NCI-H524 treated with DMSO at 0.1 percent for 48 hours (cell line): ENCODE measurements around the gene DIO3.
A peak's percentile ranks its signal among the peaks of the same experiment; 100 is the strongest.

Experiments
- DNase-seq: peaks from one replicate; lab custom pipeline; 2025; lab: John Stamatoyannopoulos, UW

DIO3 gene

DNA sequence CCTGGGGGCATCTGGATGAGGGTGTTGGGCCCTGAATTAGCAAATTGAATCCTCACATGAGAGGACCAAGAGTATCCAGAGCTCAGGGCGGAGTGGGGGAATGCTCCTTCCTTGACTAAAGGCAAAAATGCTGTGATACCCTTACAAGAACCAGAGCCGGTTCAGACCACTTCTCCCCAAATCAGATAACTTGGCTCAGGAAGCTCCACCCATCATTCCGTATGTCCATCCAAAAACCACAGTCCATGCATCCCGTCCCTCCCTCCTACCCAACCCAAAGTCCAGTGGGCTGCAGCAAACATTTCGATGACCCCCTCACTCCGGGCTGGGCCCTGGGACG lies 22.4 kb downstream of the DIO3 start:
- no peak for DNase-seq

GRCh38 chr14:101584055-101584859 lies 23.0 kb downstream of the DIO3 start:
- peak; percentile 55 for DNase-seq

- no peak for DNase-seq
Observed at GRCh38 chr14:101585211-101585610, 23.9 kb downstream of the DIO3 start.

DNA sequence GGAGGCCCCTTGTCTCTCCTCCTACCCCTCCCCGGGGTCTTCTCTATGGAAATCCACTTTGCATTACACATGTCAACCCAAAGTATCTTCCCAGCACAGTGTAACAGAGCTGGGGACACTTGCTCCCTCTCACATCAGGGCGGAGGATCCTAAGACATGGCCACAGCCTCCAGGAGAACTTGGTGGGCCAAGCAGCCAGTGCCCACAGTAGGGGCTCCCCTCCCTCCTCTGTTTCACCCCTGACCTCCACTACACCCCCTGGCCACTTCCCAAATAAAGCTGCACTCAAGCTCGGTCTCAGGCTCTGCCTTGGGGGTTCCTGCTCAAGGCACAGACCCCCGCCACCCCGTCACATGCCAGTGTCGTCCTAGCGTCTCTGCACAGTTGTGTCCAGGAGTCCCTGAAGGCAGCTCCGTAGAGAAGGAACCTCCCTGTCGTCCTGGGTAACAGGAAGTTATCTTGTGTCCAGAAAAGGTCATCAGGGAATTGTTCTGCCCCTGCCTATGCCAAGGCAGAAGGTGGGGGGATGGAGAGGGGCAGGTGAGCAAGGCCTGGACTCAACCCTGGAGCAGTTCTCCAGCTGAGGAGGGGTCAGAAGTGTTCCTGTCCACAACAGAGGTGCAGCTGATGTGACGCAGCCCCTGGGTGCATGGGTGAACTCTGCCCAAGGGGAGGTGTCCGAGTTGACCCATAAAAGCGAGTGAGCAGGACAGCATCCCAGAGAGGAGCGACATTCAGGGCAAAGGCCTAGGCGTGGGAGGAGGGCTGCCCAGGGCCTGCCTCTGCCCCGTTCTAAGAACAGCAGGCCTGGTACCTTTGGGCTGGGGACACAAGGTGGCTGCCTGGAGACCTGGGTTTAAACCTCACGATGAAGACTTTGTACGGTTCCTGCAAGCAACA lies 25.5 kb downstream of the DIO3 start:
- DNase-seq: no peak

- DNase-seq: no peak
Observed at GRCh38 chr14:101587441-101587911, 26.2 kb downstream of the DIO3 start.

GRCh38 chr14:101588286-101588975 lies 27.1 kb downstream of the DIO3 start:
- DNase-seq: no peak

- no peak for DNase-seq
Observed at GRCh38 chr14:101588990-101589389, 27.7 kb downstream of the DIO3 start.

- DNase-seq: no peak
Observed at GRCh38 chr14:101589486-101590015, 28.3 kb downstream of the DIO3 start.

DNA sequence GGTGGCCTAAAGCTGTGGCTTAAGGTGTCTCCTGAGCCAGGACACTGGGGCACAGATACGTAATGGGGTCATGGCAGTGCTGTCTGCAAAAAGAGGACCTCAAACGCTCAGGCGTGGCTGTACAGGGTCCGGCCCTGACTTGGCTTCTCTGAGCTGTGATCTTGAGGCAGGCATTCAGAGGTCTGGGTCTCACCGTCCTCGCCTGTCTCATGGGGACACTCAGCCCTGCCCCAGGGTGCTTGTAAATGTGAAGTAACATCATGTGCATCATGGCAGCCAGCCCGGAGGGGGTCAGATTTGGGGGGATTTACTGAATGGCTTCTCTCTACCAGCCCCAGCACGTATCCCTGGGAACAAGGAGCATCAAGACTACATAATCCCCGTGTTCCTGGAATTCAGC lies 28.8 kb downstream of the DIO3 start:
- no peak for DNase-seq

- no peak for DNase-seq
Observed at GRCh38 chr14:101590616-101591015, 29.3 kb downstream of the DIO3 start.

DNA sequence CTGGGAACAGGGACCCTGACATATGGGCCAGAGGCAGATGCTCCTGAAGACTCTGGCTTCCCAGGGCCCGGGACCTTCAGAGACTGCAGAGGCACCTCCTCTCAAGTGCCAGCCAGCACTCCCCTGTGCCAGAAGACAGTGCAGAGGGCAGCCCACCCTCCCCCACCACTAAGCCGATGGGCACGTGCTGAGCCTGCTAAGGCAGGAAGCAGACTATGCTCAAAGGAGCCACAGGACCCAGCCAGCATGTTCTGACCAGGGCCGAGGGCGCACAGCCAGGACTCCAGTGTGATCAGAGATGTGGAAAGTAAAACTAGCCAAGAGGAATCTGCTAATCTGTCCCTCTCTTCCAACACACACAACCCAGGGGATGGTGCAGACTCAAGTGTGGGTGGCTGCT lies 29.8 kb downstream of the DIO3 start:
- DNase-seq: no peak

- DNase-seq: no peak
Observed at GRCh38 chr14:101591582-101591981, 30.3 kb downstream of the DIO3 start.

DNA sequence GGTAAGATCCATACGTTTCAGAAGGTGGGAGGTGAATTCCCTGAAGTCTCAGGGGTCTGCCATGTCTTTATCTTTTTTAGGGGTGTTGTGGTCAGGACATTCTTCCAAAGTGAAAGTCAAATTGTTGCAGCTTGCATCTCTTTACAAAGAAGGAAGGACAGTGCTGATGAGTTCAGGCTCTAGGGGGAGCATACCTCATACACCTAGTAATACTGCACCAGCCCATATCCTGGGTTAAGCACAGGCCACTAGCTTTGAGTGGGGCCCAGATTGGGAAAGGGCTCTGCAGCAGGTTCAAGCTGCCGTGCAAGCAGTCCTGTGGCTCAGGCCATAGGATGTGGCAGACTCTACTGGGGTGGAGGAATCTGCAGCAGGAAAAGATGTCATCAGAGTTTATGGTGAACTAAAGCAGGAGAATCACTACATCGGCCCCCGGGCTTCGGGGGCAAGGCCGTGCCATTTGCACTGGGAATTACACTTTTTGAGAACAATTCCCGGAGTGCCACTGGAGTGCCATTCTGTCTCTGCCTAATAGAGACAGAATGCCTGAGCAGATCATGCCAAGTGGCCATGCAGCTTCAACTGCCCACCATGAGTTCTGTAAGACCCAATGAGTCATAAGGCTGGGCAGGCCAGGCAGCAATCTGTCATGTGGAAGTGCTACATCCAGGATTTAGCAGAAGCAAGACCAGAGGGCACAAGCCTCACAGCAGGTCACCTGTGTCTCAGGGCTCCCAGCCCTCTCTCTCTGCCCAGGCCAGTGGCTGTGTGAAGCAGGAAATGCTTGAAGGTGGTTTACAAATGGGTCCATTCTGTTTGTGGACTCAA lies 32.3 kb downstream of the DIO3 start:
- no peak for DNase-seq

DNA sequence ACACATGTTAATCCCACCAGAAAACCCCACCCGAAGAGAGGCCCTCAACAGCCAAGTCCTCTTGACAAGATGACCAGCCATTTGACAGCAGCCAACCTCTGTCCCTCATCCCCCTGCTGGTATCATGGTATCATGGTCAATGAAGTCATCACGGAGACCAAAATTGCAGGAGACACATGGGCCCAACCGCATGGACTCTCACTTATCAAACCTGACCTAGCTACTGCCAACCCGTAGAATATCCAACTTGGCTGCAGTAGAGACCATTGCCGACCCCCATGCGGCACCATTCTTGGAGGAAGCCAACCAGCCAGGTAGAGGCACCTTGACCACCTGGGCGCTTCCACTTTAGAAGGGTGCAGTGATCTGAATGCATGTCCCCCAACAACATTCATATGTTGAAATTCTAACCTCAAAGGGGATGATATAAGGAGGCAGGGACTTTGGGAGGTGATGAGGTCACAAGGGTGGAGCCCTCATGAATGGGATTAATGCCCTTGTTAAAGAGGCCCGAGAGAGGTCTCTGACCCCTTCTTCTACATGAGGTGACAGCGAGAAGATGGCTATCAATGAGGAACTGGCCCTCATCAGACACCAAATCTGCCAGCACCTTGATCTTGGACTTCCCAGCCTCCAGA lies 33.3 kb downstream of the DIO3 start:
- no peak for DNase-seq

GRCh38 chr14:101595349-101595748 lies 34.1 kb downstream of the DIO3 start:
- no peak for DNase-seq

DNA sequence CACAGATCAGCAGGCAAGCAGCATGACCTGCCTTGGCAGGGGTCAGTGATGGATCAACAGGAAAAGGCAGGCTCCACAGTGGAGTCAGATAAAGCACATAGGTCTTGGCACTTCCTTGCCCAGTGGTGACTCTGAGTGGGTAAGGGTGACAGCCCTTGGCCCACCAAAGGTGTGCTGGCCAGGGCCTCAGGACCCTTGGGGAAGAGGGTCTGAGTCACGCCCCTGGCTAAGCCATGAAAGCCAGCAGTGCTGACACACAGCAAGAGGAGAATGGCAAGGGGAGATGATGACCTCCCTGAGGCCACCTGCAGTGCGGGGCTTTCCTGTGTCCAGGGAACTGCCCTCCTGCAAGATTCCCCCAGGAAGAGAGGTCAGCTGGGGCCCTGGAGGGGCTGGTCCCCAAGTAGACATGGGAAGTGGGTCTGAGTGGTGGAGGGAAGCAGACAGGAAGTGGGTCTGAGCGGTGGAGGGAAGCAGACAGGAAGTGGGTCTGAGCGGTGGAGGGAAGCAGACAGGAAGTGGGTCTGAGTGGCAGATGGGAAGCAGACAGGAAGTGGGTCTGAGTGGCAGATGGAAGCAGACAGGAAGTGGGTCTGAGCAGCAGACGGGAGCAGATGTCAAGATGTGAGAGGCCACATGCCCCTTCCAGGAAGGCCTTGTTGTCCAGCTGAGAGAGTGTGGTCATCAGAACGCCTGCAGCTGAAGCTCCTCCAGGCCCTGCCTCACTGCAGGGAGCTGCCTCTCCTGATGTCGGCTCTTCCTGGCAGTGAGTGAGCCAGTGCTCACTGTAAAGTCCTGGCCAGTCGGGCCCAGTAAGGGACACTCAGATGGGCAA lies 34.8 kb downstream of the DIO3 start:
- DNase-seq: no peak

GRCh38 chr14:101596742-101597141 lies 35.4 kb downstream of the DIO3 start:
- no peak for DNase-seq

DNA sequence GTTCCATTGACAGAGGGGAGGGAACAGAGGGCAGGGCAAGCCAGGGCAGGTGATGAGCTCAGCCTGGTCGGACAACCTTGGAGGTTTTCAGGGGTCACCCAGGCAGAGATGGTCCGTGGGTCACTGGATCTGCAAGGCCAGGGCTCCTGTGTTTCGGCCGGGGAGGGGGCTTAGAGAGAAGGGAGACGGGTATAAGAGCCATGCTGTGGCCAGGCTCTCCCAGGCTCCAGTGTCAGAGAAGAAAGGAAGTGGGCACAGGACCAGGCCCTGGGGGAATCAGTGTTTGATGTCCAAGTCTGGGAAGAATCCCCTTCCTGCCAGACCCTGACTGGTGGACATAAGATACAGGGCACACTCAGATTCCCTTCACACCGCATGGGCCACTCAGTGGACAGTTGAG lies 36.9 kb downstream of the DIO3 start:
- DNase-seq: no peak

GRCh38 chr14:101598571-101599233 lies 37.4 kb downstream of the DIO3 start:
- DNase-seq: no peak
